Calu3 (cell line): ENCODE results near the gene FUOM. TPM values are rescaled to one million over a fixed set of nuclear protein-coding genes. Genes with fewer than 3 reads are reported as not detected.

Experiments
- BruUV-seq: library from RNA; stranded (reverse); fragments of 400-500 nt; replicated peaks from 2 replicates; lab custom pipeline; 2021; lab: Mats Ljungman, UMichigan
- CTCF ChIA-PET: fragments of 300-600 bp; sonication (Branson Sonifier 250); formaldehyde crosslinking; loops from one replicate; lab custom pipeline; 2022; ENCODE audit warnings: antibody characterized with exemption; lab: Charles Lee
- DNase-seq: peaks from one replicate; pipeline ENCODE4 v3.0.0; 2022
- H3K27ac Mint-ChIP-seq: one replicate; pipeline ENCODE4 v1.8.0; 2022; ENCODE audit warnings: mixed read lengths; ENCODE audit not compliant: unreplicated experiment
- H3K27me3 Mint-ChIP-seq: one replicate; pipeline ENCODE4 v1.8.0; 2022; ENCODE audit warnings: mixed read lengths; ENCODE audit not compliant: unreplicated experiment
- H3K36me3 Mint-ChIP-seq: one replicate; pipeline ENCODE4 v1.8.0; 2022; ENCODE audit warnings: mild to moderate bottlenecking, moderate library complexity, mixed read lengths; ENCODE audit not compliant: insufficient read depth, unreplicated experiment
- H3K4me1 Mint-ChIP-seq: one replicate; pipeline ENCODE4 v1.8.0; 2022; ENCODE audit warnings: mild to moderate bottlenecking, low read depth, mixed read lengths; ENCODE audit not compliant: unreplicated experiment
- H3K4me3 Mint-ChIP-seq: one replicate; pipeline ENCODE4 v1.8.0; 2022; ENCODE audit warnings: mild to moderate bottlenecking, low read depth, moderate library complexity, mixed read lengths; ENCODE audit not compliant: unreplicated experiment
- H3K9me3 Mint-ChIP-seq: one replicate; pipeline ENCODE4 v1.8.0; 2022; ENCODE audit warnings: low read depth, mixed read lengths; ENCODE audit not compliant: unreplicated experiment
- CTCF ChIP-seq: fragments of 200-600 bp; IDR thresholded peaks from one replicate; pipeline ENCODE4 v1.8.0; 2022; ENCODE audit warnings: antibody characterized with exemption; ENCODE audit not compliant: unreplicated experiment
- intact Hi-C: fragments of 100-400 bp; cut with micrococcal nuclease; formaldehyde crosslinking; loops from one replicate; pipeline ENCODE4 v1.10.0; 2022; ENCODE audit not compliant: unreplicated experiment
- total RNA-seq: library from RNA; stranded (reverse); gene quantifications from 2 replicates; pipeline ENCODE4 v1.2.3, GENCODE V29; 2022

Gene FUOM
- total RNA-seq, 1 experiment from 2014 or later: 11.5 TPM

GRCh38 chr10:133316266-133316665 is 41.6 kb downstream of the FUOM start:
- Mint-ChIP-seq H3K27me3 (peaks cover 23% of the 10 kb centered on the region), H3K4me1 (peaks cover 11% of the 10 kb centered on the region), H3K4me3 (no peak overlapping the region), H3K36me3 (peaks cover 11% of the 10 kb centered on the region), H3K9me3 (peaks cover 4% of the 10 kb centered on the region), H3K27ac (no peak overlapping the region)
- intact Hi-C loops: no loop called here
- no peak for TF ChIP-seq CTCF
- no peak for DNase-seq
- CTCF ChIA-PET: no interaction called here
- no TSS peak for BruUV-seq

GRCh38 chr10:133315847-133316246 is 42.0 kb downstream of the FUOM start:
- H3K9me3 Mint-ChIP-seq: peaks cover 4% of the 10 kb centered on the region
- DNase-seq: no peak
- peaks cover 11% of the 10 kb centered on the region for H3K4me1 Mint-ChIP-seq
- intact Hi-C loops: no loop called here
- CTCF ChIA-PET: no interaction called here
- H3K36me3 Mint-ChIP-seq: peaks cover 11% of the 10 kb centered on the region
- no peak overlapping the region for H3K27ac Mint-ChIP-seq
- no peak overlapping the region for H3K4me3 Mint-ChIP-seq
- BruUV-seq: no TSS peak
- no peak for TF ChIP-seq CTCF
- H3K27me3 Mint-ChIP-seq: peaks cover 23% of the 10 kb centered on the region

- CTCF ChIA-PET: interaction anchor here (0.6 kb wide), 1 partner anchor 9 kb away, joined by 3 read pairs; no protein-coding TSS in a partner anchor
- intact Hi-C loops: no loop called here
Measured at GRCh38 chr10:133314911-133315310, 42.9 kb downstream of the FUOM start.

GRCh38 chr10:133313192-133313591 is 44.6 kb downstream of the FUOM start:
- CTCF ChIA-PET: no interaction called here
- Mint-ChIP-seq H3K27ac (no peak overlapping the region), H3K4me1 (no peaks in the 10 kb centered on the region), H3K9me3 (no peaks in the 10 kb centered on the region), H3K36me3 (peaks cover 15% of the 10 kb centered on the region), H3K4me3 (no peak overlapping the region), H3K27me3 (no peaks in the 10 kb centered on the region)
- no peak for TF ChIP-seq CTCF
- intact Hi-C loops: no loop called here
- DNase-seq: no peak
- BruUV-seq: no TSS peak

More at GRCh38 chr10:133314911-133315310, 42.9 kb downstream of the FUOM start:
- H3K36me3 Mint-ChIP-seq: peaks cover 13% of the 10 kb centered on the region
- H3K9me3 Mint-ChIP-seq: no peaks in the 10 kb centered on the region
- H3K27ac Mint-ChIP-seq: no peak overlapping the region
- BruUV-seq: no TSS peak
- no peak for TF ChIP-seq CTCF
- peaks cover 11% of the 10 kb centered on the region for H3K4me1 Mint-ChIP-seq
- no peak for DNase-seq
- peaks cover 14% of the 10 kb centered on the region for H3K27me3 Mint-ChIP-seq
- no peak overlapping the region for H3K4me3 Mint-ChIP-seq
